ENCODE measurements around the gene ST3GAL3. TPM values are rescaled to one million over a fixed set of nuclear protein-coding genes. Genes with fewer than 3 reads are reported as not detected.

ST3GAL3 gene
- total and polyA plus RNA-seq, 2 donors (not counting 3 experiments of a cell fraction or from before 2014, with no cell fraction given), result 14.3 to 35.8 TPM

DNA sequence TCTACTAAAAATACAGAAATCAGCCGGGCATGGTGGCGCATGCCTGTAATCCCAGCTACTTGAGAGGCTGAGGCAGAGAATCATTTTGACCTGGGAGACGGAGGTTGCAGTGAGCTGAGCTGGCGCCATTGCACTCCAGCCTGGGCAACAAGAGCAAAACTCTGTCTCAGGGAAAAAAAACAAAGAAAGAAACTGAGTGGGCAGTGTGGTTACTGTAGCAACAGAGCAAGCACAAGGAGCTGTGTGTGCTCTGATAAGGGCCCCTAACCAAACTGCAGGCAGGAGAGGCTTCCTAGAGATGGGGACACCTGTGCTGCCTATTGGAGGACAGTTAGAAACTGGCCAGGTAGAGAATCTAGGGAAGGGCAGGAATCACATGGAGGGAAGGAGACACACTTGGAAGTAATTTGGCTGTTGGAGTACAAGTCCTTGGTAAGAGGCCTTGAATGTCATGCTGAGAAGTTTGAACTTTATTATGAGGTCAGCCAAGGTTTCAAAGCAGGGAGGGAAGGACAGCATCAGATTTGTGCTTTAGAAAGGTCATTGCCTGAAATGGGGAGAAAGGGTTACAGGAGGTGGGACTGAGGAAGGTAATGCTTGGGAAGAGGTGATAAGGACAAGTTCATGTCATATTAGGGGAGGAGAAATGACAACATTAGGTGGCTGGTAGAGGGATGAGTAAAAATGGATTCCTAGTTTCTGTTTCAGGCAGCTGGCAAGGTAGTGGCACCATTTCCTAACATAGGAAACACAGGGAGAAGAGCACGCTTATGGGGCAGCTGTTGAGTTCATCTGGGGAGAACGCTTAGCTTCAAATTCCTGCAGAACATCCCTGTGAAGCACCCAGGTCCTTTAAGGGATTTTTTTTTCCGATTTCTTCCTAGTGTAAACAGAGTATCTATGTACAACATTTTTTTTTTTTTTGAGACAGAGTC is 157.0 kb downstream of the ST3GAL3 start:
- BruUV-seq (replicated peaks), result no TSS peak
- FAIRE-seq, result no peak
- no peaks in the 10 kb centered on the region for H4K20me1 ChIP-seq (replicated peaks; ENCODE audit: control insufficient read depth, extremely low read depth, insufficient read depth, low read length)

More for the DNA sequence above, 157.0 kb downstream of the ST3GAL3 start:
- H3K27ac ChIP-seq (ENCODE audit: insufficient read depth, low read depth, low read length), result no peak overlapping the region
- no peak overlapping the region for H2AFZ ChIP-seq (ENCODE audit: low read depth, low read length)
- no peaks in the 10 kb centered on the region for H3K79me2 ChIP-seq (ENCODE audit: control insufficient read depth, insufficient read depth, low read length)
- H3K4me3 ChIP-seq (replicated peaks in 1 of 3; ENCODE audit: insufficient read depth in 1 of 3, low read depth in 1 of 3, low read length in 3 of 3), result no peak overlapping the region
- ChIA-PET CTCF (interaction anchor here (1.4 to 1.7 kb wide), 2 partner anchors 71 to 101 kb away, joined by 5 to 7 read pairs; no protein-coding TSS in a partner anchor), POLR2A (no interaction called here)
- no peak for DNase-seq (ENCODE audit: low read depth, low spot score)
- TF ChIP-seq GATA2 (IDR thresholded peaks at IDR 0.05; ENCODE audit: insufficient read depth, insufficient read length, low read depth, low read length), result no peak
- TF ChIP-seq MYC (IDR thresholded peaks at IDR 0.05; ENCODE audit: low read depth, low read length), result no peak
- TF ChIP-seq JUN (IDR thresholded peaks at IDR 0.05; ENCODE audit: borderline replicate concordance, insufficient read depth, insufficient read length, low read depth), result no peak
- TF ChIP-seq, protein P1, sequence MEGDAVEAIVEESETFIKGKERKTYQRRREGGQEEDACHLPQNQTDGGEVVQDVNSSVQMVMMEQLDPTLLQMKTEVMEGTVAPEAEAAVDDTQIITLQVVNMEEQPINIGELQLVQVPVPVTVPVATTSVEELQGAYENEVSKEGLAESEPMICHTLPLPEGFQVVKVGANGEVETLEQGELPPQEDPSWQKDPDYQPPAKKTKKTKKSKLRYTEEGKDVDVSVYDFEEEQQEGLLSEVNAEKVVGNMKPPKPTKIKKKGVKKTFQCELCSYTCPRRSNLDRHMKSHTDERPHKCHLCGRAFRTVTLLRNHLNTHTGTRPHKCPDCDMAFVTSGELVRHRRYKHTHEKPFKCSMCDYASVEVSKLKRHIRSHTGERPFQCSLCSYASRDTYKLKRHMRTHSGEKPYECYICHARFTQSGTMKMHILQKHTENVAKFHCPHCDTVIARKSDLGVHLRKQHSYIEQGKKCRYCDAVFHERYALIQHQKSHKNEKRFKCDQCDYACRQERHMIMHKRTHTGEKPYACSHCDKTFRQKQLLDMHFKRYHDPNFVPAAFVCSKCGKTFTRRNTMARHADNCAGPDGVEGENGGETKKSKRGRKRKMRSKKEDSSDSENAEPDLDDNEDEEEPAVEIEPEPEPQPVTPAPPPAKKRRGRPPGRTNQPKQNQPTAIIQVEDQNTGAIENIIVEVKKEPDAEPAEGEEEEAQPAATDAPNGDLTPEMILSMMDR (IDR thresholded peaks at IDR 0.05; ENCODE audit: extremely low read depth in 1 of 2, insufficient read depth in 1 of 2, low read depth in 1 of 2, low read length in 2 of 2), result no peak
- TF ChIP-seq EZH2 (IDR thresholded peaks at IDR 0.05; ENCODE audit: borderline replicate concordance, low read depth, low read length, severe bottlenecking), result no peak
- TF ChIP-seq POLR2AphosphoS5 (IDR thresholded peaks at IDR 0.05; ENCODE audit: insufficient read depth, low read depth, low read length), result no peak
- no peak for TF ChIP-seq POLR2A (IDR thresholded peaks at IDR 0.05; ENCODE audit: low read depth, low read length)
- TF ChIP-seq, protein P2, sequence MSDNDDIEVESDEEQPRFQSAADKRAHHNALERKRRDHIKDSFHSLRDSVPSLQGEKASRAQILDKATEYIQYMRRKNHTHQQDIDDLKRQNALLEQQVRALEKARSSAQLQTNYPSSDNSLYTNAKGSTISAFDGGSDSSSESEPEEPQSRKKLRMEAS (IDR thresholded peaks at IDR 0.05; ENCODE audit: insufficient read depth, insufficient read length), result no peak
- no peak for TF ChIP-seq FOS (IDR thresholded peaks at IDR 0.05; ENCODE audit: borderline replicate concordance, insufficient read depth, low read length)
- dilution Hi-C loops (cut with MboI; ENCODE audit: extremely low pct_ligation_motif_present, low sequenced_read_pairs) (no loop called here), intact Hi-C loops (cut with micrococcal nuclease) (no loop called here)
- no peaks in the 10 kb centered on the region for H3K27me3 ChIP-seq (ENCODE audit: control insufficient read depth in 2 of 2, insufficient read depth in 2 of 2, low read length in 2 of 2)
- no peaks in the 10 kb centered on the region for H3K9me3 ChIP-seq (replicated peaks; ENCODE audit: control insufficient read depth, insufficient read depth, low read length)
- no peaks in the 10 kb centered on the region for H3K36me3 ChIP-seq (ENCODE audit: control insufficient read depth in 2 of 2, extremely low read depth in 1 of 2, insufficient read depth in 2 of 2, low read length in 2 of 2)
- no peak overlapping the region for H3K4me2 ChIP-seq (ENCODE audit: insufficient read depth, low read length)
- H3K9ac ChIP-seq (replicated peaks; ENCODE audit: extremely low read depth, insufficient read depth, low read length), result no peak overlapping the region
- H3K9me1 ChIP-seq (replicated peaks; ENCODE audit: control insufficient read depth, extremely low read depth, insufficient read depth, low read length), result no peaks in the 10 kb centered on the region
- peaks cover 8% of the 10 kb centered on the region for H3K4me1 ChIP-seq (ENCODE audit: control insufficient read depth, extremely low read depth, insufficient read depth, low read length)
